IMR-90 (cell line): ENCODE measurements around the gene GSPT1. TPM values are rescaled to one million over a fixed set of nuclear protein-coding genes. Genes with fewer than 3 reads are reported as not detected.

Experiments used
- ATAC-seq: fragments of 200-7000 bp; cut with Tn5 transposase; 2 replicates; pipeline ENCODE4 v1.9.1; 2020; ENCODE audit warnings: low read depth, mild to moderate bottlenecking, moderate library complexity
- BruUV-seq: library from RNA; stranded (reverse); fragments of 400-500 nt; replicated peaks from 2 replicates; lab custom pipeline; 2021; lab: Mats Ljungman, UMichigan
- CTCF ChIA-PET: fragments of 300-600 bp; formaldehyde crosslinking; extraction: SDS; loops from one replicate; lab custom pipeline; 2021; ENCODE audit warnings: antibody characterized with exemption; lab: Yijun Ruan, JAX
- POLR2A ChIA-PET: fragments of 300-600 bp; sonication (Branson Sonifier 250); formaldehyde crosslinking; loops from one replicate; lab custom pipeline; 2022; ENCODE audit warnings: antibody characterized with exemption; ENCODE audit not compliant: unreplicated experiment; lab: Charles Lee
- DNase-seq: peaks from one replicate; pipeline ENCODE4 v3.0.0; 2013
- H2AFZ ChIP-seq: replicated peaks from 2 replicates; pipeline ENCODE3; 2013; ENCODE audit warnings: low read length, mild to moderate bottlenecking; ENCODE audit not compliant: poor library complexity
- H2AK5ac ChIP-seq: 2 replicates; pipeline ENCODE4 v1.6.1; 2013; ENCODE audit warnings: low read depth, low read length, inconsistent platforms
- H2AK9ac ChIP-seq: replicated peaks from 2 replicates; pipeline ENCODE3; 2013; ENCODE audit warnings: mild to moderate bottlenecking, low read depth, low read length, moderate library complexity; ENCODE audit not compliant: poor library complexity
- H2BK120ac ChIP-seq: 2 replicates; pipeline ENCODE4 v1.6.1; 2013; ENCODE audit warnings: low read depth, low read length, inconsistent platforms
- H2BK15ac ChIP-seq: 3 replicates; pipeline ENCODE4 v1.6.1; 2013; ENCODE audit warnings: low read depth, low read length, inconsistent platforms
- H2BK20ac ChIP-seq: 2 replicates; pipeline ENCODE4 v1.6.1; 2013; ENCODE audit warnings: low read depth, mild to moderate bottlenecking, inconsistent platforms, low read length, moderate library complexity
- H2BK5ac ChIP-seq: 2 replicates; pipeline ENCODE4 v1.6.1; 2013; ENCODE audit warnings: mild to moderate bottlenecking, low read depth, low read length, inconsistent platforms; ENCODE audit not compliant: poor library complexity, severe bottlenecking
- H3K14ac ChIP-seq: replicated peaks from 2 replicates; pipeline ENCODE4 v1.6.1; 2013; ENCODE audit warnings: low read depth, low read length, inconsistent platforms
- H3K18ac ChIP-seq: 2 replicates; pipeline ENCODE4 v1.6.1; 2013; ENCODE audit warnings: low read depth, low read length, control low read depth
- H3K23ac ChIP-seq: 2 replicates; pipeline ENCODE4 v1.6.1; 2013; ENCODE audit warnings: low read depth, low read length, inconsistent platforms
- H3K27ac ChIP-seq: 2 replicates; pipeline ENCODE4 v1.5.1; 2013; ENCODE audit warnings: mild to moderate bottlenecking, control low read depth, low read length; ENCODE audit not compliant: insufficient read depth
- H3K27me3 ChIP-seq: 2 replicates; pipeline ENCODE4 v1.6.1; 2013; ENCODE audit warnings: low read length; ENCODE audit not compliant: control insufficient read depth, insufficient read depth
- H3K36me3 ChIP-seq: 2 replicates; pipeline ENCODE4 v1.6.1; 2013; ENCODE audit warnings: low read length, mixed read lengths; ENCODE audit not compliant: control insufficient read depth, insufficient read depth
- H3K4ac ChIP-seq: 2 replicates; pipeline ENCODE4 v1.6.1; 2013; ENCODE audit warnings: low read depth, low read length, inconsistent platforms
- H3K4me1 ChIP-seq: 2 replicates; pipeline ENCODE4 v1.6.1; 2013; ENCODE audit warnings: low read length, mixed read lengths; ENCODE audit not compliant: control insufficient read depth, insufficient read depth
- H3K4me2 ChIP-seq: 2 replicates; pipeline ENCODE4 v1.6.1; 2013; ENCODE audit warnings: low read depth, mild to moderate bottlenecking, control low read depth, low read length, moderate library complexity
- H3K4me3 ChIP-seq: 2 replicates; pipeline ENCODE4 v1.5.1; 2013; ENCODE audit warnings: low read depth, mild to moderate bottlenecking, control low read depth, low read length, moderate library complexity; ENCODE audit not compliant: insufficient read depth
- H3K56ac ChIP-seq: 2 replicates; pipeline ENCODE4 v1.6.1; 2013; ENCODE audit warnings: low read length, inconsistent platforms; ENCODE audit not compliant: insufficient read depth; ENCODE audit errors: extremely low read depth
- H3K79me1 ChIP-seq, 2 experiments: 2 replicates each; pipeline ENCODE4 v1.6.1; 2013; ENCODE audit warnings: low read length in 2 of 2, inconsistent platforms in 1 of 2, low read depth in 1 of 2
- H3K9ac ChIP-seq: 2 replicates; pipeline ENCODE4 v1.6.1; 2013; ENCODE audit warnings: low read depth, low read length, control low read depth
- H3K9me1 ChIP-seq: 2 replicates; pipeline ENCODE4 v1.6.1; 2013; ENCODE audit warnings: low read length, inconsistent platforms; ENCODE audit not compliant: insufficient read depth
- H3K9me3 ChIP-seq: 2 replicates; pipeline ENCODE4 v1.6.1; 2013; ENCODE audit warnings: low read length; ENCODE audit not compliant: control insufficient read depth, insufficient read depth
- H4K20me1 ChIP-seq: 2 replicates; pipeline ENCODE4 v1.6.1; 2013; ENCODE audit warnings: low read length, inconsistent platforms; ENCODE audit not compliant: insufficient read depth
- H4K5ac ChIP-seq: 2 replicates; pipeline ENCODE4 v1.6.1; 2013; ENCODE audit warnings: mild to moderate bottlenecking, low read depth, low read length, control low read depth
- H4K8ac ChIP-seq, 2 experiments: 2 replicates each; pipeline ENCODE4 v1.6.1; 2013; ENCODE audit warnings: low read depth in 2 of 2, low read length in 2 of 2, control low read depth in 1 of 2, inconsistent platforms in 1 of 2
- H4K91ac ChIP-seq: 2 replicates; pipeline ENCODE4 v1.6.1; 2013; ENCODE audit warnings: low read depth, low read length, inconsistent platforms; ENCODE audit not compliant: insufficient read depth
- NFE2L2 ChIP-seq: fragments of 150-350 bp; IDR thresholded peaks from 2 replicates; pipeline ENCODE4 v1.6.1; 2016; ENCODE audit warnings: low read depth, mild to moderate bottlenecking, low read length
- WGBS, 2 experiments: methylation state at CpG; one replicate each; pipeline versions ENCODE4 v1.1.5 to v1.1.7; 2013; ENCODE audit warnings: missing lambda C conversion rate in 2 of 2; ENCODE audit not compliant: insufficient read length in 1 of 2; ENCODE audit errors: extremely low coverage in 2 of 2; 5-methylcytosine and 5-hydroxymethylcytosine counted together
- dilution Hi-C: fragments of 300-500 bp; cut with HindIII; formaldehyde crosslinking; loops from one replicate; pipeline ENCODE4 v1.14.3; 2018; ENCODE audit warnings: low sequenced_read_pairs; ENCODE audit not compliant: unreplicated experiment
- in situ Hi-C: fragments of 300-500 bp; cut with MboI; formaldehyde crosslinking; loops from 3 replicates; pipeline ENCODE4 v1.14.3; 2019; ENCODE audit warnings: low sequenced_read_pairs, inconsistent platforms, mixed read lengths
- intact Hi-C: fragments of 100-400 bp; cut with micrococcal nuclease; formaldehyde crosslinking; loops from 2 replicates; pipeline ENCODE4 v1.10.0; 2022
- polyA plus RNA-seq, 3 experiments: library from polyadenylated mRNA; depleted of rRNA; stranded (reverse); fragments of >200 nt; gene quantifications; 2 replicates each; pipeline ENCODE4 v1.2.3, GENCODE V29; 2012; ENCODE audit warnings: low replicate concordance in 1 of 3
- total RNA-seq: library from RNA; depleted of rRNA; stranded (reverse); fragments of >200 nt; gene quantifications from 2 replicates; pipeline ENCODE4 v1.2.3, GENCODE V29; 2012

The GSPT1 gene
- total and polyA plus RNA-seq, 2 of the 4 experiments (the other 2 are of a cell fraction) = 76.3 to 84.8 TPM

- H3K79me1 ChIP-seq = peaks cover 6 to 9% of the 10 kb centered on the region in 2 experiments; a peak in 2 of 4 replicates
- DNase-seq (no peak), ATAC-seq (no peak)
- no peak for TF ChIP-seq NFE2L2
- no CpG with 5 or more reads among the region's 4 CpGs for WGBS, 2 experiments
- H3K36me3 ChIP-seq = peaks cover 29% of the 10 kb centered on the region
- H4K91ac ChIP-seq = no peak overlapping the region
- POLR2A ChIA-PET = no interaction called here
- intact Hi-C loops = no loop called here
- peak overlapping the region; percentile 57 for H2AK9ac ChIP-seq
- H3K27ac ChIP-seq = no peak overlapping the region
- no TSS peak for BruUV-seq
- no peak overlapping the region for H2BK120ac ChIP-seq
- H3K4ac ChIP-seq = no peak overlapping the region; the same call in 1 of the 2 replicates
- H3K4me2 ChIP-seq = no peak overlapping the region
- H3K23ac ChIP-seq = no peak overlapping the region
- H2AK5ac ChIP-seq = no peak overlapping the region
- peaks cover 10% of the 10 kb centered on the region for H3K9me1 ChIP-seq
- no peak overlapping the region for H2BK20ac ChIP-seq
- no peak overlapping the region for H2BK15ac ChIP-seq
- H3K9ac ChIP-seq = no peak overlapping the region
- no peak overlapping the region for H3K14ac ChIP-seq
- in situ Hi-C loops = no loop called here
- no peaks in the 10 kb centered on the region for H3K9me3 ChIP-seq
- CTCF ChIA-PET = interaction anchor here (0.5 to 1.6 kb wide), 3 partner anchors 14 to 38 kb away, joined by 3 to 4 read pairs (median 4); partner anchors contain the start of gene ZC3H7A
- H4K5ac ChIP-seq = no peak overlapping the region
- H2BK5ac ChIP-seq = no peak overlapping the region
- H3K27me3 ChIP-seq = no peaks in the 10 kb centered on the region
- H3K18ac ChIP-seq = no peak overlapping the region
- H2AFZ ChIP-seq = no peak overlapping the region
- peaks cover 11% of the 10 kb centered on the region for H4K20me1 ChIP-seq
- dilution Hi-C loops = no loop called here
- H3K4me3 ChIP-seq = no peak overlapping the region
- no peak overlapping the region for H3K56ac ChIP-seq
- H4K8ac ChIP-seq = no peak overlapping the region
- peaks cover 14% of the 10 kb centered on the region for H3K4me1 ChIP-seq
Observed at GRCh38 chr16:11835309-11835708, 80.4 kb downstream of the GSPT1 start.
